Measurements from ENCODE around the gene KCNG4.

The KCNG4 gene, protein sequence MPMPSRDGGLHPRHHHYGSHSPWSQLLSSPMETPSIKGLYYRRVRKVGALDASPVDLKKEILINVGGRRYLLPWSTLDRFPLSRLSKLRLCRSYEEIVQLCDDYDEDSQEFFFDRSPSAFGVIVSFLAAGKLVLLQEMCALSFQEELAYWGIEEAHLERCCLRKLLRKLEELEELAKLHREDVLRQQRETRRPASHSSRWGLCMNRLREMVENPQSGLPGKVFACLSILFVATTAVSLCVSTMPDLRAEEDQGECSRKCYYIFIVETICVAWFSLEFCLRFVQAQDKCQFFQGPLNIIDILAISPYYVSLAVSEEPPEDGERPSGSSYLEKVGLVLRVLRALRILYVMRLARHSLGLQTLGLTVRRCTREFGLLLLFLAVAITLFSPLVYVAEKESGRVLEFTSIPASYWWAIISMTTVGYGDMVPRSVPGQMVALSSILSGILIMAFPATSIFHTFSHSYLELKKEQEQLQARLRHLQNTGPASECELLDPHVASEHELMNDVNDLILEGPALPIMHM

DNA sequence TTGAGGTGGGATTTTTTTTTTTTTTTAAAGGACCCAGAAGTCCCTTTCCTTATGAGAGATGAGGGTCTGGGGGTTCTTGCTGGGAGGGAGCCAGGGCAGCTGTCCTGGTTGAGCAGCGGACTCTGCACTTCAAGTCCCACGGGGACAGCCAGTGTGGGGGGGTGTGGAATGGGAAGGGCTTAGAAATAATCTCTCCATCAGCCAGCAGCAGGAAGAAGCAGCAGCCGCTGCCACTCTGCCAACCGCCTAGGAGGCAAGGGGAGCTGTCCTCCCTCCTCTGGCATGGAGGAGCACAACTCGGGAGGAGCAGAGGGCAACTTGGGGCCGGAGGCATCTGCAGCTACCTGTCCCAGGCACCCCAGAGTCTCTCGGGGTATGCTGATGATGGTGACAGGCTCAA is at the start of gene KCNG4:
TSS of gene KCNG4 (minus strand) at position 104 of the 400 bp plus-strand sequence. CDS start 2,527 bp downstream, outside the sequence.
- CTCF ChIA-PET = no interaction called here
- POLR2A ChIA-PET = no interaction called here
- DNase-seq (ENCODE audit: extremely low spot score) = no peak
- TF ChIP-seq ARNT (IDR thresholded peaks at IDR 0.05) (no peak), FOXM1 (IDR thresholded peaks at IDR 0.05; ENCODE audit: borderline replicate concordance) (no peak), NFRKB (IDR thresholded peaks at IDR 0.05) (no peak), ELF4 (IDR thresholded peaks at IDR 0.05) (no peak), SP1 (IDR thresholded peaks at IDR 0.05) (no peak), BHLHE40 (IDR thresholded peaks at IDR 0.05; ENCODE audit: borderline replicate concordance) (no peak), HDGF (IDR thresholded peaks at IDR 0.05; ENCODE audit: borderline replicate concordance) (no peak), SUZ12 (IDR thresholded peaks at IDR 0.05) (no peak), CTBP1 (IDR thresholded peaks at IDR 0.05; ENCODE audit: borderline replicate concordance) (no peak), ZNF384 (IDR thresholded peaks at IDR 0.05) (no peak), L3MBTL2 (conservative IDR thresholded peaks at IDR 0.05) (no peak), FOXA1 (IDR thresholded peaks at IDR 0.05) (no peak), LEF1 (IDR thresholded peaks at IDR 0.05; ENCODE audit: borderline replicate concordance) (no peak), PKNOX1 (IDR thresholded peaks at IDR 0.05) (no peak), TARDBP (IDR thresholded peaks at IDR 0.05) (no peak), FOXK2 (IDR thresholded peaks at IDR 0.05) (no peak)

GRCh38 chr16:84288902-84289301 is 49.1 kb upstream of the KCNG4 start:
- ChIA-PET CTCF (no interaction called here), POLR2A (no interaction called here)
- TF ChIP-seq HDGF (IDR thresholded peaks at IDR 0.05; ENCODE audit: borderline replicate concordance) (no peak), CTBP1 (IDR thresholded peaks at IDR 0.05; ENCODE audit: borderline replicate concordance) (no peak)
- no peak for DNase-seq (ENCODE audit: extremely low spot score)

DNA sequence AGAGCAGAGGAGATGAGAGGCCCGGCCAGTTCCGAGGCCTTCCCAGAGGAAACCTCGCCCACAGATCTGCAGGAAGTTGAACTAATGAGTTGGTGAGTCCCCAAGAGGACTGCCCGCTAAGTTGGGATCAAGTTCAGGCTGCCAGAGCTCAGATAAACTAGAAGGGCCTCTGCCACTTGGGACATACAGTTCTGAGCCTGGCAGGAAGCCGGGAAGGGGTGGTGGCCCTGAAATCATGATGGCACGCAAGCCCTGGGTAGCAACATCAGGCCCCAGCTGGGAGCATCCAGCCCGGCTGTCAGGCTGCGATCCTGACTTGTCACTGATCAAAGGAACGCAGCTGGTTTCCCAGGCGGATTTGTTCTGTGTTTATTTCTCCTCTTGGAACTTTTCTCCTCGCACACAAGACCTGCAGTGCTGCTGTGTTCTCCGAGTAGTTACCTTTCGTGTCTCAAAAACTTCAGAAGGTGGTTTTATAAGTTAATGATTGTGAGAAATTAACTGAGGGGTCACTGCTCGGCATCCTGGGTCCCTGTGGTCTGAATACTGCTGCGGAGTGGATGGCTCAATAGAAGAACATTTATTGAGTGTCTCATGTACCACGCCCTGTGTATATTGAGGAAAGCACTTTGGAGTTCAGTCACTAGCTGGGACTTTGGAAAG is 46.9 kb upstream of the KCNG4 start:
- TF ChIP-seq PKNOX1 (IDR thresholded peaks at IDR 0.05) (no peak), ARNT (IDR thresholded peaks at IDR 0.05) (no peak), SP1 (IDR thresholded peaks at IDR 0.05) (no peak), LEF1 (IDR thresholded peaks at IDR 0.05; ENCODE audit: borderline replicate concordance) (no peak), ZNF384 (IDR thresholded peaks at IDR 0.05) (no peak), BHLHE40 (IDR thresholded peaks at IDR 0.05; ENCODE audit: borderline replicate concordance) (no peak), FOXA1 (IDR thresholded peaks at IDR 0.05) (no peak), FOXK2 (IDR thresholded peaks at IDR 0.05) (no peak), ELF4 (IDR thresholded peaks at IDR 0.05) (no peak), CTBP1 (IDR thresholded peaks at IDR 0.05; ENCODE audit: borderline replicate concordance) (no peak), NFRKB (IDR thresholded peaks at IDR 0.05) (no peak), HDGF (IDR thresholded peaks at IDR 0.05; ENCODE audit: borderline replicate concordance) (no peak), SUZ12 (IDR thresholded peaks at IDR 0.05) (no peak)
- ChIA-PET POLR2A (no interaction called here), CTCF (interaction anchor here (0.6 kb wide), 1 partner anchor 360 kb away, joined by 4 read pairs; no protein-coding TSS in a partner anchor)
- DNase-seq (ENCODE audit: extremely low spot score) = no peak

DNA sequence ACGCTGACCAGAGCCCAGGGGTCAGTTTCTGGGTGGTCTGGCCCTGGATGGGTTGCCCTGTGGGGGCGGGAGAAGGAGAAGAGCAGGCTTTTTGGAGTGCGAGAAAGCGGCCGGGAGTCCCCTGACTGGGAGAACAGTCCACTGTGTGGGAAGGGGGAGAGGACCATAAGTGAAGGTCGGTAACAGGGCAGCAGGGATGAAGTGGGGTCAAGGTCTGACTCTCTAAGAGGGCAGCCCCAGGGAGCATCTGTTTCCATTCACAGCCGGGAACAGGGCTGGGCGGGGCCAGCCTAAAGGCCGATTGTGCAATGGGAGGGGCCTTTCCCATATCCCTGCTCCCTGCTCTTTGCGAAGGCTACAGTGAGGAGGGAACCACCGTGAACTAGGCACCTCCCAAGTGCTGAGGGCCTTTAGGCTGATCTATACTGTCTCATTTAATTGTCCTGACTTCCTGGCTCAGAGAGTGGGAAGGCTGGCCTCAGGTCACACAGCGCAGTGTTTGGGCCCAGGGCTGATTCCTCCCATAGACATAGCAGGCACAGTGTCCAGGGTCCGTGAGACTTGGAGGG is 44.4 kb upstream of the KCNG4 start:
- POLR2A ChIA-PET = no interaction called here
- CTCF ChIA-PET = no interaction called here
- DNase-seq (ENCODE audit: extremely low spot score) = no peak
- TF ChIP-seq ZNF384 (IDR thresholded peaks at IDR 0.05) (no peak), ELF4 (IDR thresholded peaks at IDR 0.05) (no peak), BHLHE40 (IDR thresholded peaks at IDR 0.05; ENCODE audit: borderline replicate concordance) (no peak), FOXM1 (IDR thresholded peaks at IDR 0.05; ENCODE audit: borderline replicate concordance) (no peak), L3MBTL2 (conservative IDR thresholded peaks at IDR 0.05) (no peak), PKNOX1 (IDR thresholded peaks at IDR 0.05) (no peak), SUZ12 (IDR thresholded peaks at IDR 0.05) (no peak), FOXK2 (IDR thresholded peaks at IDR 0.05) (no peak), CTBP1 (IDR thresholded peaks at IDR 0.05; ENCODE audit: borderline replicate concordance) (no peak), ARNT (IDR thresholded peaks at IDR 0.05) (no peak), SP1 (IDR thresholded peaks at IDR 0.05) (no peak), TARDBP (IDR thresholded peaks at IDR 0.05) (no peak), NFRKB (IDR thresholded peaks at IDR 0.05) (no peak), FOXA1 (IDR thresholded peaks at IDR 0.05) (no peak), HDGF (IDR thresholded peaks at IDR 0.05; ENCODE audit: borderline replicate concordance) (no peak), LEF1 (IDR thresholded peaks at IDR 0.05; ENCODE audit: borderline replicate concordance) (no peak)

DNA sequence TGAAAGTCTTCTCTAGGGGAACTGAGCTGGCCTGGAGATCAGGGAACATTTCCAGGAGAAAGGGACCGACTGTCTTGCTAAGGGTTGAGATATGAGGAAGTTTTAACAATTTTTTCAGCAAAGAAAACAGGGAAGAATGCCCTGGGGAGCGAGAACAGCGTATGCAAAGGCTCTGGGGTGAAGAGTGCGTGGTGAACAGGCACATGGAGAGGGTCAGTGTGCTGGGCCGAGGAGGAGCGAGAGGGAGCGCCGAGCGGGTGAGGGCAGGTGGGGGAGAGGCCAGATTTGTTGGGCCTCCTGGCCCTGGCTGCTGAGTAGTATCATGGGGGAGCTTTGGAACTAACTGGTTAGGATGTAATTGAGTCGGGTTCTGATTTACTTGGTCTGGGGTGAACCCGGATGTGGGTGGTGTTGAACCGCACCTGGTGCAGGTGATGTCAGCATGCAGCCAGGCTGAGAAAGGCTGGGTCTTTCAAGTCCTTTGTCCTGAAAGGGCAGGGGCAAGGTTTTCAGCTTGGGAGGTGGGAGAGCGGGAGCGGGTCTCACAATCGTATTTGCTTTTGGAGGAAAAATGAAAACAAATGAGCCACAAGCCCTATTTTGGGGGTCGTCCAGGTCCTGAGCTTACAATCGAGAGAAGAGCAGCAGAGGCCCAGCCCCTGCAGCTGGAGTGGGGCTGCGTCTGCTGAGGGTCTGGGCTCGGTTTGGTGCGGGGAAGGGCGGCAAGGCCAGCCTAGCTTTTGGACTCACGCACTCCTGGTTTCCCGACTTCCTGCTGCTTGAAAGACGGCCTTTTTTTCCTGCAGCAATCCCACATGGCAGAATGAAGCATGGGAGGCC is 43.7 kb upstream of the KCNG4 start:
- POLR2A ChIA-PET = no interaction called here
- DNase-seq (ENCODE audit: extremely low spot score) = no peak
- CTCF ChIA-PET = no interaction called here
- TF ChIP-seq BHLHE40 (IDR thresholded peaks at IDR 0.05; ENCODE audit: borderline replicate concordance) = no peak
- no peak for TF ChIP-seq PKNOX1 (IDR thresholded peaks at IDR 0.05)
- TF ChIP-seq FOXK2 (IDR thresholded peaks at IDR 0.05) = no peak
- no peak for TF ChIP-seq ARNT (IDR thresholded peaks at IDR 0.05)
- TF ChIP-seq SP1 (IDR thresholded peaks at IDR 0.05) = no peak
- TF ChIP-seq HDGF (IDR thresholded peaks at IDR 0.05; ENCODE audit: borderline replicate concordance) = no peak
- no peak for TF ChIP-seq NFRKB (IDR thresholded peaks at IDR 0.05)
- no peak for TF ChIP-seq TARDBP (IDR thresholded peaks at IDR 0.05)
- no peak for TF ChIP-seq CTBP1 (IDR thresholded peaks at IDR 0.05; ENCODE audit: borderline replicate concordance)
- no peak for TF ChIP-seq ZNF384 (IDR thresholded peaks at IDR 0.05)

All from HEK293T (cell line).